ENCODE measurements around the gene CDH5.

Gene CDH5

GRCh38 chr16:66416939-66417700 is 50.6 kb downstream of the CDH5 start:
- DNase-seq (ENCODE audit: low spot score) = no peak

DNA sequence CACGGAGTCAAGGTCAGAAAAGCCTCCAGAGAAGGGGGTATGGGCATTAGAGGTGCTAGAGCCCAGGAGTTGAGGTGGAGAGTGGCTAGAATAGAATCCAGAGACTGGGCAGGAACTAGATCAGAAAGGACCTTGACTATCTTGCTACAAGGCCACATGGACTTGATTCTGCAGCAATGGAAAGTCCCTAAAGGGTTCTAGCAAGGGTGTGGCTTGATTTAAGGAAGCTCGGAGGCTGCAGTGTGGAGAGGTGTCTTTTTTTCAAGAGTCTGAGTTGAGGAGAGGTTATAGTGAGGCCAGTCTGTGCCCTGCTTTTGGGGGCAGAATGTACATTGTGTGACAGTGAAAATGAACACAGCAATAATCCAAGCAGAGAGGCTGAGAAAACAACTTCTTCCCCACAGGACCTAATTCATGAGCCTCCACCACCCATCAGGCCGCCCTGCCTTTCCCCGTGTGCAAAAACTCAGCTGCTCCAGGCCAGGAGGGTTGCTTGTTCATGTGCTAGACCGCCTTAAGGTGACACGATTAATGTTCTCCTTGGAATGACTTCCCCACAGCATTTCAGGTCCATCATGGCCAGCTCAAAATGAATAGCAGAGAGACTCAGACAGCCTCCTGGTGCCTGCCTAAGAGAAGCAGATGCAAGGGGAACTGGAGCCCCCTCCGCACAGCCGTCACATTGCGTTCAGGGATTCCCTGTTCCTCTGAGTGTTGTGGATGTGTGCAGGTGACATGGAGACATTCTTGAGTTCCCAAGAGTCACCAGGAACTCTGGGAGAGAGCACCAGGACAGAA is 51.9 kb downstream of the CDH5 start:
- DNase-seq (ENCODE audit: low spot score) = no peak

- DNase-seq (ENCODE audit: low spot score) = no peak
Observed at GRCh38 chr16:66419527-66419926, 53.0 kb downstream of the CDH5 start.

GRCh38 chr16:66420396-66420795 is 53.9 kb downstream of the CDH5 start:
- DNase-seq (ENCODE audit: low spot score) = no peak

GRCh38 chr16:66421891-66422290 is 55.4 kb downstream of the CDH5 start:
- DNase-seq (ENCODE audit: low spot score) = no peak

DNA sequence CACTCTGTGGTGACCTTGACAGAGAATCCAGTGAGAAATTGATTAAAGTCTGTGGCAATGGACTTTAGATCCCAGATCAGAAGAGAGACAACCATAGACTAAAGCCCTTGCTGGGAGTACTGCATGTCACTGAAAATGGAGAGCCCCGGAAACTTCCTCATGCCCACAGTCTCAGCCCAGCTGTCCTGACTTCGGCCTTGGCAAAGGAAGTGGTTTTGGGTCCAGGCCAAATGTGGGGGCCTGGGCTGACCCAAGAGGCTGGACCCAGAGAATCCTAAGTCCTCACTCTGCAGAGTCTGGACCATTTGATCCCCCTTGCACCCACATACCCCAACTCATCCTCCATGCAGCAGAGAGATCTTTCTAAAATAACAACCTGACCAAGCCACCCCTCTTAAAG is 55.9 kb downstream of the CDH5 start:
- no peak for DNase-seq (ENCODE audit: low spot score)

DNA sequence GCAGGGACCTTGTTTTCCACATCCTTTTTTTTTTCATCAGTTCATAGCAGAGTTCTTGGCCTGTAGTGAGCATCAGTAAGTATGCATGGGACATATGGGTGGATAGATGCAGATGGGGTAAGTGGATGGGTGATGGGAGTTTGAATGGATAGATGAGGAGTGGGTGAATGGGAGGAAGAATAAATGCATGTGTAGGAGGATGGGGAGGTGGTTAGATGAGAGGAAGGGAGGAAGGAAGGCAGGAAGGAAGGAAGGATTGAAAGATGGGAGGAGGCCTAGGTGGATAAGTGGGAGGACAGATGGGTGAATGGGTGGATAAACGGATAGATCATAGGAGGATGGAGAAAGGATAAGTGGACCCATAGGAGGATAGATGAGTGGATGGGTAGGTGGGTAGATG is 56.7 kb downstream of the CDH5 start:
- DNase-seq (ENCODE audit: low spot score) = peak; percentile 3

- no peak for DNase-seq (ENCODE audit: low spot score)
Observed at GRCh38 chr16:66425651-66426050, 59.2 kb downstream of the CDH5 start.

DNA sequence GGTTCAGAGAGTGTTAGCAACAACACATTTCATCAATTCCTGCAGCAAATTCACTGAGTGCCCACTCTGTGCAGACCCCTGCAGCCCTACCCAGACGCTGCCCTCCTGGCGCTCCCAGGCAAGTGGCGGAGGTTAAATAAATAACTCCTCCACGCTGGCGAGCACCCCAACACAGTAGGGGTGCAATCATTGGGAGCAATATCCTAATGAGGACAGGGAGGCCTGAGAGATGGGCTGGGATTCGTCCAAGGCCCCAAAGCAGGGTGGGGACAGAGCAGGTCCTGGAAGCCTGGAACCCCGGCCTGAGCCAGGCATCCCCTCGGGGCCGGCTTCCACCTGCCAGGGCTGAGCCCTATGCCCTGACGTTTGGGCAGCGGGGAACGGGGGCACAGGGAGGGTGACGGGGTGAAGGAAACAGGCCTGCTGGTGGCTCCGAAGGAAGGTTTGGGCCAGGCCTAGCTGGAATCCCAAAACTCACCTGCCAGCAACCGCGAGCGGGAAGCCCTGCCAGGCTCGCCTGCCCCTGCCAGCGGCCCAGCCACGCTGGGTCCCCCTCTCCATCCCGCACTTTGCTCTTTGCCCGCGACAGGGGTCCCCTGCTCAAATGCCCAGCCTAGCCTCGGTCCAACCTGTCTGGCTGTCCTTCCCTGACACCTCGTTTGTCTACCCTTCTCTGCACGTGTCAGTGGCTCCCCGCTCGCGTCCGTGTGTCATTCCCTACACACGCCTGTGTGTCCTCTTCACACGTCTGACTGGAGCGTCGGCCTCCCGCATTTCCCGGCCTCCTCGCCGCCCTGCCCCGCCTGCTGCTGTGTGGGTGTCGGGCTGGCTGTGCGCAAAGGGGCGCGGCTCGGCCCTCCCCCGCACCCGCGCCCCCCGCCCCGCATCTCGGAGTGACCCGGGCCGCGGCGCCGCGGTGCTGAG is 59.9 kb downstream of the CDH5 start:
- no peak for DNase-seq (ENCODE audit: low spot score)

DNA sequence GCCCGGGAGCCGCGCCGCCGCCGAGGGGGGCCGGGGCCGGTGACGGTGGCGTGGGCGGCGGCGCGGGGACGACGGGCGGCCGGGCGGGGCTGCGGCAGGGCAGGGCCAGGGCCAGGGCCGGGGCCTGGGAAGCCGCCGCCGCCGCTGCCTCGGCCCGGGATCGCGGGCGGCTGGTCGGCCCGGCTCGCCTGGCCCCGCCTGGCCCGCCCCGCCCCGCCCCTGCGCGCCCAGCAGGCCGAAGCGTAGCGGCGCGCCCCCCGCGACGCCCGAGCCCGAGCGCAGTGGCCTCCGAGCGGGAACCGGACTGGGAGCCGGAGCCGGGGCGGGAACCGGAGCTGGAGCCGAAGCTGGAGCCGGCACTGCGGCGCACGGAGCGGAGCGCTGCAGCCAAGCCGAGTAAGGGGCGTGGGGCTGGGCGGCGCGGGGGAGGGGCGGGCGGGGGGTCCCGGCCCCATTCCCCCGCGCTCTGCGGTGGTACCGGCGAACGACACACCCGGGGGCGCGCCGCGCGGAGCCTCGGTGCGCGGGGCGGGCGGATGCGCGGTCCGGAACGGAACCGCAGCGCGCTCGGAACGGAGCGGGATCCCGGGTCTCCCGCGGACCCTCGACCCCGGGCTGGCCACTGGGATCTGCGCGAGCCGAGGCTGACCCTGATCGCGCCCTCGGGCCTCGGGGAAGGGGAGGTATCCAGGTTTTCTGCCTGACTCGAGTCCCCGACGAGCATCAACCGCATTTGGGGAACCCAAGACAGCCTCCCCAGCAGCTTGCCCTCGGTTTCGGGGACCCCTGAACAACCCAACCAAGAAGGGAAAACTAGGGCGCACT is 60.8 kb downstream of the CDH5 start, which contains the start of gene BEAN1:
BEAN1 (plus strand) TSS at position 260 of the 825 bp plus-strand sequence. CDS start 10,382 bp downstream, outside the sequence.
- DNase-seq (ENCODE audit: low spot score) = no peak

DNA sequence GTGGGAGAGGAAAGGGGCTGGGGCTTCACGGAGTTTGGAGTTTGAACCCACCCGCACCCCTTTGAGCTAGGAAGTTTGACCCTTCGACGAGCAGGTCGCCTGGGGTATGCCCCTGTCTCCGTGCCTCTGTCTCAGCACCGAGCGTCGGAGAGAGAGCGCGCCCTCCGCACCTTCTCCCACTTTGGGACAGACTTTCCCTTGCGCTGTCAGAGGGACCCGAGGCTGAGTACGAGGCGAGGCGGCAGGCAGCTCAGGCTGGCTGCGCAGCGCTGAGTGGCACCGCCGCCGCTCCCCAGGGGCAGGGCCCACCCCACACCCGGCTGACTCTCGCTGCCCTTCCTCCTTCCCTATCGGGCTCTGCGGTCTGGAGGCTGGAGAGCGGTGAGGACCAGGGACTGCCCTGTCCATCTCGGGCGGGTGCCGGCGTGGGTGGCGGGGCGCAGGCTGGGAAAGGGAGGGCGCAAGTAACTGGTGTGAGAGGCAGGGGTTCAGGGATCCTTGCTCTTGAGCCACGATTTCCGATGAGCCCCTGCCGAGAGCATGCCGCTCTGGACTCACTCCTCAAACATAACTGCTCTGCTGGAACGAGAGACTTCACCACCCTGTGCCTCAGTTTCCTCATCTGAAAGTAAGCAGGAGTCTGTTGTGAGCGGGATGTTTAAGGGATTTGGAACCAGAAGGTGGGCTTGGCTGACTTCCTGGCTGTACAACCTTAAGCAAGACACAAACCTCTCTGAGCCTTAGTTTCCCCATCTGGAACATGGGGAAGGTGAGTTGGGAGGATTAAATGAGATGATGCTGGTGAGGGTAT is 61.6 kb downstream of the CDH5 start:
- no peak for DNase-seq (ENCODE audit: low spot score)

DNA sequence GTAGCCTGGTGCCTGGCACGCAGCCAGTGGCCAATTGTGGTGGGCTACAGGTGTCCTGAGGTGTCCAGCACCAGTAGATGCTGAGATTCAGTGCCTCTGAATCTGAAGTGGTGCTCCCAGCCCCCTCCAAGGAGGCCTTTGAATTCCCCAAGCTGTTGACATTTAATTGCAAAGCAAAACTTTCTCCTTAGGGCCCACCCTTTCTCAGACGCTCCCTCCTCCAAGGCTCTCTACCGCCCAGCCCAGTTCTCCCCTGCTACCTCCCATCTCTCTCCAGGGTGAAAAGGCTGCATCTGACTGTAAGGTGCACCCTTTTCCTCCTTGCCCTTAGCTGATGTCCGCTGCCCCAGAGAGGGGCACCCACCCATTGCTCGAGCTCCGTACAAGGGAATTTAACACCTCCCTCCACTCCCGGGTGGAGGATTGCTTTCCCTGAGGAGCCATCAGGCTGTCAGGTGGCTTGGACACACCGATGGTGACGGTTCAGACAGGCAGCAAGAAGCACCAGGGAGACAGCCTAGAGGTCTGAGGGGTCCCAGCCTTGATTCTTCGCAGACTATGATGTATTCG is 62.3 kb downstream of the CDH5 start:
- DNase-seq (ENCODE audit: low spot score) = no peak

DNA sequence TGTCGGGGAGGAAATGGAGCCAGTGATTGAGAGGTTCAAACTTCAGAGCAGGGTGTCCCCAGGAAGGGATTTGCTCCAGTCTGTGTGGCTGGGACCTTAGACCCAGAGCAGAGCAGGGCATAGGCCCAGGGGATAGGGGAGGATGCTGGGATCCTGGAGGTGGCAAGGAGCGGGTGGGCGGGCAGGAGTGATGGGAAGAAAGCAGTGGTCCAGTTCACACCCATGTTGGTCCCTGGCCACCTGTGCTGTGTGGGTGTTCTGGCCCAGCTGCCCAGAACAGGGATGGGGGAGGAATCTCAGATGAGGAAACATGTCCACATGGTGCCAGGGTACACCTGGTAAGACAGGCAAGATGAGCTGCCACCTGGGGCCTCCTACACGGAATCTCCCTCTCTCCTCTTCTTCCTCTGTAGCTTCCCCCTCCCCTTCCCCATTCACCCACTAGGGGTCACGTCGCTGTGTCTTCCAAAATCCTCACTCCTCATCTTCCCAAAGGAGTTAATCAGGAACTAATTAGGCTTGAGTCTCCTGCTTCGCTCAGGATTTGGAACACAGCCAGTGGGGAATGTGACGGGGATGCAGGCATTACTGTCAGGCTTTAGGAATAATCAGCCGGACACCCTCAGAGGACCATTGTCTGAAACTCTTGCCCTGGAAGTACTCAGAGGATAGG is 62.9 kb downstream of the CDH5 start:
- no peak for DNase-seq (ENCODE audit: low spot score)

- DNase-seq (ENCODE audit: low spot score) = no peak
Observed at GRCh38 chr16:66430214-66430613, 63.7 kb downstream of the CDH5 start.

GRCh38 chr16:66431760-66432159 is 65.3 kb downstream of the CDH5 start:
- no peak for DNase-seq (ENCODE audit: low spot score)

- DNase-seq (ENCODE audit: low spot score) = no peak
Observed at GRCh38 chr16:66432429-66432828, 65.9 kb downstream of the CDH5 start.

GRCh38 chr16:66434619-66435430 is 68.3 kb downstream of the CDH5 start:
- DNase-seq (ENCODE audit: low spot score) = no peak

GRCh38 chr16:66435896-66436295 is 69.4 kb downstream of the CDH5 start:
- no peak for DNase-seq (ENCODE audit: low spot score)
